HepG2 (cell line): Measurements from ENCODE around the gene CSNK1E. TPM values are rescaled to one million over a fixed set of nuclear protein-coding genes. Genes with fewer than 3 reads are reported as not detected.

Experiments used
- ATAC-seq: fragments of 200-7000 bp; cut with Tn5 transposase; 3 replicates; pipeline ENCODE4 v1.9.1; 2020; ENCODE audit warnings: mild to moderate bottlenecking, moderate library complexity
- BruUV-seq: library from RNA; stranded (reverse); fragments of 400-500 nt; replicated peaks from 2 replicates; lab custom pipeline; 2021; lab: Mats Ljungman, UMichigan
- CTCF ChIA-PET: fragments of 300-600 bp; formaldehyde crosslinking; extraction: SDS; loops from one replicate; lab custom pipeline; 2021; ENCODE audit warnings: low total read pairs, inconsistent platforms, low intra/inter-chr PET ratio; lab: Yijun Ruan, JAX
- POLR2A ChIA-PET: fragments of 350-600 bp; sonication (Branson Sonifier 250); formaldehyde crosslinking; loops from one replicate; lab custom pipeline; 2020; ENCODE audit warnings: antibody characterized with exemption, inconsistent platforms; lab: Yijun Ruan, JAX
- DNase-seq: peaks from one replicate; pipeline ENCODE4 v3.0.0-alpha.2; 2015; ENCODE audit warnings: low spot score
- FAIRE-seq: peaks from 3 replicates; lab custom pipeline; 2011; peaks lifted over from hg19 to GRCh38; lab: Jason Lieb, UNC
- H2AFZ ChIP-seq: one replicate; pipeline ENCODE4 v1.6.1; 2011; ENCODE audit warnings: low read length, inconsistent platforms
- H3K27ac ChIP-seq: fragments of 300-600 bp; 3 replicates; pipeline ENCODE4 v1.8.0; 2011; ENCODE audit warnings: mixed run types, mild to moderate bottlenecking, mixed read lengths, low read length, inconsistent platforms; ENCODE audit not compliant: insufficient read depth; ENCODE audit errors: extremely low read length
- H3K27me3 ChIP-seq, 2 experiments: fragments of 200-600 bp in 1 of 2; 2 replicates in 1 of 2; 3 replicates in 1 of 2; pipeline versions ENCODE4 v1.6.0 to v1.8.0; 2011; ENCODE audit warnings: low read length in 2 of 2, mild to moderate bottlenecking in 2 of 2, moderate library complexity in 2 of 2, inconsistent platforms in 1 of 2; ENCODE audit not compliant: insufficient read depth in 2 of 2, control insufficient read depth in 1 of 2
- H3K36me3 ChIP-seq, 2 experiments: fragments of 200-600 bp in 1 of 2; replicated peaks in 1 of 2; 2 replicates in 1 of 2; 3 replicates in 1 of 2; pipeline versions ENCODE4 v1.5.1 to v1.8.0; 2011; ENCODE audit warnings: low read length in 2 of 2, inconsistent platforms in 1 of 2; ENCODE audit not compliant: insufficient read depth in 2 of 2, control insufficient read depth in 1 of 2
- H3K4me1 ChIP-seq: 2 replicates; pipeline ENCODE4 v1.5.1; 2012; ENCODE audit warnings: low read length, inconsistent platforms; ENCODE audit not compliant: insufficient read depth
- H3K4me2 ChIP-seq: 2 replicates; pipeline ENCODE4 v1.6.0; 2011; ENCODE audit warnings: low read depth, low read length, inconsistent platforms
- H3K4me3 ChIP-seq, 3 experiments: fragments of 200-600 bp in 1 of 3; sonication (generic), shearing (Covaris generic) in 1 of 3; replicated peaks in 1 of 3; 2 replicates each; pipeline ENCODE4 v1.5.1; 2011 to 2016; ENCODE audit warnings: low read length in 3 of 3, inconsistent platforms in 2 of 3, low read depth in 2 of 3, mild to moderate bottlenecking in 2 of 3, control low read depth in 1 of 3, mixed read lengths in 1 of 3; ENCODE audit not compliant: insufficient read depth in 1 of 3
- H3K79me2 ChIP-seq: one replicate; pipeline ENCODE4 v1.6.1; 2011; ENCODE audit warnings: low read length, inconsistent platforms; ENCODE audit not compliant: insufficient read depth
- H3K9ac ChIP-seq: 2 replicates; pipeline ENCODE4 v1.6.0; 2011; ENCODE audit warnings: mild to moderate bottlenecking, low read depth, low read length, inconsistent platforms; ENCODE audit not compliant: insufficient read depth
- H3K9me3 ChIP-seq: 2 replicates; pipeline ENCODE4 v1.5.1; 2012; ENCODE audit warnings: mild to moderate bottlenecking, low read length
- H4K20me1 ChIP-seq: 2 replicates; pipeline ENCODE4 v1.6.0; 2011; ENCODE audit warnings: inconsistent platforms, mild to moderate bottlenecking, low read length, moderate library complexity; ENCODE audit not compliant: insufficient read depth
- CCDC6 ChIP-seq: sonication (generic); formaldehyde crosslinking; IDR thresholded peaks from 2 replicates; pipeline ENCODE4 v1.8.1; 2022; ENCODE audit warnings: mild to moderate bottlenecking, missing genetic modification reagents, moderate library complexity
- ERF ChIP-seq: IDR thresholded peaks from 2 replicates; pipeline ENCODE4 v1.6.1; 2018; ENCODE audit warnings: missing biosample characterization, missing genetic modification reagents
- FOXA3 ChIP-seq: IDR thresholded peaks from 2 replicates; pipeline ENCODE4 v1.6.1; 2016; ENCODE audit warnings: missing genetic modification reagents, missing compliant biosample characterization
- KDM2A ChIP-seq: sonication (generic); formaldehyde crosslinking; IDR thresholded peaks from 2 replicates; pipeline ENCODE4 v1.4.0; 2020; ENCODE audit warnings: low read depth, missing genetic modification reagents, borderline replicate concordance
- RBFOX2 ChIP-seq: fragments of 200-400 bp; formaldehyde crosslinking; IDR thresholded peaks from 2 replicates; pipeline ENCODE4 v1.6.1; 2017; ENCODE audit warnings: low read depth, mild to moderate bottlenecking, low read length
- ZNF143 ChIP-seq: sonication (generic); formaldehyde crosslinking; IDR thresholded peaks from 2 replicates; pipeline ENCODE4 v1.4.0; 2020; ENCODE audit warnings: missing genetic modification reagents
- ZNF629 ChIP-seq: sonication (generic); formaldehyde crosslinking; conservative IDR thresholded peaks from 2 replicates; pipeline ENCODE4 v1.5.0; 2020; ENCODE audit warnings: missing genetic modification reagents
- ZNF83 ChIP-seq: sonication (generic); formaldehyde crosslinking; IDR thresholded peaks from 2 replicates; pipeline ENCODE4 v1.4.0; 2020; ENCODE audit warnings: missing genetic modification reagents, mild to moderate bottlenecking, borderline replicate concordance
- ZNF891 ChIP-seq: sonication (generic); formaldehyde crosslinking; IDR thresholded peaks from 2 replicates; pipeline ENCODE4 v1.5.0; 2020; ENCODE audit warnings: mild to moderate bottlenecking, missing genetic modification reagents
- WGBS: methylation state at CpG from one replicate; pipeline ENCODE4 v1.1.6; 2017; ENCODE audit warnings: low lambda C conversion rate; 5-methylcytosine and 5-hydroxymethylcytosine counted together
- in situ Hi-C: cut with HindIII; loops from 2 replicates; pipeline ENCODE4 v1.10.0; 2017; ENCODE audit warnings: low pct_unique_long_range_greater_than_20kb; ENCODE audit not compliant: extremely low pct_ligation_motif_present
- intact Hi-C: fragments of 100-400 bp; cut with micrococcal nuclease; formaldehyde crosslinking; loops from one replicate; pipeline ENCODE4 v1.10.0; 2022; ENCODE audit not compliant: unreplicated experiment
- polyA plus RNA-seq, 8 experiments: library from polyadenylated mRNA; depleted of rRNA in 3 of 8; stranded (reverse) in 7 of 8; unstranded in 1 of 8; fragments of >200 nt; fragmentation: Illumina TruSeq in 4 of 8; extraction: Trizol in 4 of 8; gene quantifications; 2 replicates each; pipeline versions ENCODE4 v1.2.1 to v1.2.3, GENCODE V29; 2011 to 2016; ENCODE audit warnings: low read depth in 4 of 8, missing spikeins in 1 of 8, mixed read lengths in 1 of 8; ENCODE audit not compliant: insufficient read depth in 1 of 8
- total RNA-seq, 5 experiments: library from RNA; depleted of rRNA; stranded (reverse); fragments of >200 nt; fragmentation: Illumina TruSeq; extraction: Trizol; gene quantifications; 2 replicates each; pipeline ENCODE4 v1.2.3, GENCODE V29; 2016; ENCODE audit warnings: low read depth in 1 of 5

CSNK1E gene
- total and polyA plus RNA-seq, 2 of the 13 experiments (the other 11 are each of a cell fraction or from before 2014, with no cell fraction given), result 34.7 to 129 TPM

- Histone ChIP-seq H3K36me3 (peaks cover 10 to 34% of the 10 kb centered on the region in 2 experiments), H3K27ac (peak overlapping the region; percentile 72), H3K4me1 (peaks cover 79% of the 10 kb centered on the region), H3K27me3 (no peaks in the 10 kb centered on the region), H3K9me3 (no peaks in the 10 kb centered on the region), H3K4me2 (peak overlapping the region; percentile 46; the same call in 1 of the 2 replicates), H3K79me2 (peaks cover 92% of the 10 kb centered on the region), H3K9ac (peak overlapping the region; percentile 1; the same call in 1 of the 2 replicates), H3K4me3 (peak overlapping the region in 1 of 3 experiments; percentile 2; a peak in 1 of 6 replicates), H2AFZ (no peak overlapping the region), H4K20me1 (peaks cover 83% of the 10 kb centered on the region)
- WGBS, result 92% methylated on average over 11 of the region's 18 CpGs
- POLR2A ChIA-PET, result interaction anchor here (1.2 to 2.3 kb wide), 2 partner anchors 7 to 44 kb away, joined by 3 to 13 read pairs; no protein-coding TSS in a partner anchor
- BruUV-seq, result no TSS peak
- no peak for FAIRE-seq
- peak; percentile 5; the same call in 1 of the 3 replicates for ATAC-seq
- TF ChIP-seq ERF (CRISPR knock-in tag) (no peak), ZNF891 (CRISPR knock-in tag) (no peak), CCDC6 (CRISPR knock-in tag) (no peak), ZNF629 (peak; percentile 78), FOXA3 (CRISPR knock-in tag) (no peak), RBFOX2 (peak; percentile 21; the same call in 1 of the 2 replicates), ZNF143 (CRISPR knock-in tag) (no peak), KDM2A (CRISPR knock-in tag) (no peak), ZNF83 (CRISPR knock-in tag) (0 out of 2 replicates have a peak, but pooled peaks have one; percentile 74)
- DNase-seq, result no peak
- CTCF ChIA-PET, result no interaction called here
- in situ Hi-C loops (no loop called here), intact Hi-C loops (no loop called here)
Observed at GRCh38 chr22:38310518-38311322, 6.5 kb downstream of the CSNK1E start.
